Fibroblast of lung (primary cell): ENCODE results near the gene HIVEP3. TPM values are rescaled to one million over a fixed set of nuclear protein-coding genes. Genes with fewer than 3 reads are reported as not detected.

Experiments used
- DNase-seq, 2 donors: peaks; one replicate each; pipeline versions ENCODE4 v3.0.0 to v3.0.0-alpha.2; 2010; ENCODE audit warnings: low read depth in 2 of 2
- H2AFZ ChIP-seq: 2 replicates; pipeline ENCODE4 v1.5.1; 2012; ENCODE audit warnings: low read length, control low read depth, inconsistent platforms
- H3K27ac ChIP-seq: 2 replicates; pipeline ENCODE4 v1.5.1; 2011; ENCODE audit warnings: low read length, control low read depth; ENCODE audit not compliant: insufficient read depth
- H3K27me3 ChIP-seq: 2 replicates; pipeline ENCODE4 v1.5.1; 2011; ENCODE audit warnings: mild to moderate bottlenecking, low read length; ENCODE audit not compliant: control insufficient read depth, insufficient read depth
- H3K36me3 ChIP-seq: 2 replicates; pipeline ENCODE4 v1.5.1; 2011; ENCODE audit warnings: low read length; ENCODE audit not compliant: control insufficient read depth, insufficient read depth
- H3K4me1 ChIP-seq: 2 replicates; pipeline ENCODE4 v1.5.1; 2011; ENCODE audit warnings: low read length; ENCODE audit not compliant: control insufficient read depth, insufficient read depth; ENCODE audit errors: extremely low read depth
- H3K4me2 ChIP-seq: 2 replicates; pipeline ENCODE4 v1.5.1; 2011; ENCODE audit warnings: low read length, control low read depth; ENCODE audit not compliant: insufficient read depth; ENCODE audit errors: extremely low read depth
- H3K4me3 ChIP-seq, 4 experiments: fragments of 200-600 bp in 1 of 4; sonication (generic) in 1 of 4; replicated peaks in 1 of 4; 2 replicates each; pipeline ENCODE4 v1.5.1; 2011 to 2016; ENCODE audit warnings: low read length in 4 of 4, low read depth in 3 of 4, mild to moderate bottlenecking in 3 of 4, control low read depth in 2 of 4, inconsistent platforms in 1 of 4, mixed read lengths in 1 of 4; ENCODE audit not compliant: insufficient read depth in 1 of 4; ENCODE audit errors: control extremely low read depth in 1 of 4
- H3K79me2 ChIP-seq: 2 replicates; pipeline ENCODE4 v1.5.1; 2012; ENCODE audit warnings: mild to moderate bottlenecking, low read length, inconsistent platforms; ENCODE audit not compliant: control insufficient read depth, insufficient read depth
- H3K9ac ChIP-seq: 2 replicates; pipeline ENCODE4 v1.5.1; 2011; ENCODE audit warnings: mild to moderate bottlenecking, low read length, control low read depth; ENCODE audit not compliant: insufficient read depth
- H3K9me3 ChIP-seq: 2 replicates; pipeline ENCODE4 v1.5.1; 2012; ENCODE audit warnings: low read depth, low read length; ENCODE audit not compliant: control insufficient read depth, insufficient read depth
- H4K20me1 ChIP-seq: 2 replicates; pipeline ENCODE4 v1.5.1; 2011; ENCODE audit warnings: low read length; ENCODE audit not compliant: control insufficient read depth, insufficient read depth; ENCODE audit errors: extremely low read depth
- CTCF ChIP-seq, 2 donors: IDR thresholded peaks in 1 of 2; conservative IDR thresholded peaks in 1 of 2; 1 replicate in 1 of 2; 2 replicates in 1 of 2; pipeline ENCODE4 v1.5.1; 2011 to 2012; ENCODE audit warnings: low read length in 2 of 2, control low read depth in 1 of 2, inconsistent platforms in 1 of 2, low read depth in 1 of 2, mild to moderate bottlenecking in 1 of 2
- EZH2 ChIP-seq: IDR thresholded peaks from 2 replicates; pipeline ENCODE4 v1.5.1; 2012; ENCODE audit warnings: low read length, control low read depth, mild to moderate bottlenecking; ENCODE audit errors: missing control alignments
- polyA plus RNA-seq, 2 donors: library from polyadenylated mRNA; depleted of rRNA in 1 of 2; stranded (reverse) in 1 of 2; unstranded in 1 of 2; fragments of >200 nt; gene quantifications; 2 replicates each; pipeline ENCODE4 v1.2.1, GENCODE V29; 2011 to 2012; ENCODE audit warnings: missing spikeins in 1 of 2
- total RNA-seq: library from RNA; depleted of rRNA; stranded (reverse); fragments of >200 nt; gene quantifications from 2 replicates; pipeline ENCODE4 v1.2.1, GENCODE V29; 2014

Gene HIVEP3
- total and polyA plus RNA-seq, 2 donors (not counting 1 experiment from before 2014, with no cell fraction given): 0.83 to 3.2 TPM

- H3K36me3 ChIP-seq: no peaks in the 10 kb centered on the region
- peaks cover 5% of the 10 kb centered on the region for H3K4me1 ChIP-seq
- H3K27me3 ChIP-seq: no peaks in the 10 kb centered on the region
- no peak overlapping the region for H2AFZ ChIP-seq
- H3K4me2 ChIP-seq: no peak overlapping the region
- no peak overlapping the region for H3K4me3 ChIP-seq
- H3K9me3 ChIP-seq: no peaks in the 10 kb centered on the region
- TF ChIP-seq CTCF (conservative IDR thresholded peaks at IDR 0.05 in 1 of 2, IDR thresholded peaks at IDR 0.05 in 1 of 2; ENCODE audit: low read depth in 1 of 2, low read length in 2 of 2): no peak
- no peak for DNase-seq
- no peaks in the 10 kb centered on the region for H4K20me1 ChIP-seq
- H3K9ac ChIP-seq: no peak overlapping the region
- H3K27ac ChIP-seq: no peak overlapping the region
- no peaks in the 10 kb centered on the region for H3K79me2 ChIP-seq
Measured at GRCh38 chr1:41615981-41616380, 302.7 kb downstream of the HIVEP3 start.

- peaks cover 5% of the 10 kb centered on the region for H3K4me1 ChIP-seq
- no peaks in the 10 kb centered on the region for H3K9me3 ChIP-seq
- H3K9ac ChIP-seq: no peak overlapping the region
- no peak overlapping the region for H3K27ac ChIP-seq
- H3K27me3 ChIP-seq: no peaks in the 10 kb centered on the region
- no peak overlapping the region for H3K4me3 ChIP-seq
- DNase-seq: no peak
- no peak overlapping the region for H3K4me2 ChIP-seq
- H4K20me1 ChIP-seq: no peaks in the 10 kb centered on the region
- no peak overlapping the region for H2AFZ ChIP-seq
- H3K36me3 ChIP-seq: no peaks in the 10 kb centered on the region
- TF ChIP-seq CTCF (conservative IDR thresholded peaks at IDR 0.05 in 1 of 2, IDR thresholded peaks at IDR 0.05 in 1 of 2; ENCODE audit: low read depth in 1 of 2, low read length in 2 of 2): no peak
- no peak for TF ChIP-seq EZH2
- no peaks in the 10 kb centered on the region for H3K79me2 ChIP-seq
Measured at GRCh38 chr1:41615316-41615715, 303.4 kb downstream of the HIVEP3 start.

- no peak overlapping the region for H3K9ac ChIP-seq
- DNase-seq: no peak
- no peaks in the 10 kb centered on the region for H4K20me1 ChIP-seq
- peaks cover 5% of the 10 kb centered on the region for H3K4me1 ChIP-seq
- no peak overlapping the region for H3K4me2 ChIP-seq
- TF ChIP-seq EZH2 (no peak), CTCF (conservative IDR thresholded peaks at IDR 0.05 in 1 of 2, IDR thresholded peaks at IDR 0.05 in 1 of 2; ENCODE audit: low read depth in 1 of 2, low read length in 2 of 2) (no peak)
- H2AFZ ChIP-seq: no peak overlapping the region
- H3K27ac ChIP-seq: no peak overlapping the region
- H3K9me3 ChIP-seq: no peaks in the 10 kb centered on the region
- H3K4me3 ChIP-seq: no peak overlapping the region
- H3K79me2 ChIP-seq: no peaks in the 10 kb centered on the region
- H3K36me3 ChIP-seq: no peaks in the 10 kb centered on the region
- no peaks in the 10 kb centered on the region for H3K27me3 ChIP-seq
Measured at GRCh38 chr1:41614818-41615217, 303.9 kb downstream of the HIVEP3 start.
